DMS 273 (cell line): ENCODE measurements around the gene CFAP119.

Experiments used
- DNase-seq: peaks from one replicate; lab custom pipeline; 2025; ENCODE audit not compliant: unreplicated experiment; lab: John Stamatoyannopoulos, UW

The CFAP119 gene

DNA sequence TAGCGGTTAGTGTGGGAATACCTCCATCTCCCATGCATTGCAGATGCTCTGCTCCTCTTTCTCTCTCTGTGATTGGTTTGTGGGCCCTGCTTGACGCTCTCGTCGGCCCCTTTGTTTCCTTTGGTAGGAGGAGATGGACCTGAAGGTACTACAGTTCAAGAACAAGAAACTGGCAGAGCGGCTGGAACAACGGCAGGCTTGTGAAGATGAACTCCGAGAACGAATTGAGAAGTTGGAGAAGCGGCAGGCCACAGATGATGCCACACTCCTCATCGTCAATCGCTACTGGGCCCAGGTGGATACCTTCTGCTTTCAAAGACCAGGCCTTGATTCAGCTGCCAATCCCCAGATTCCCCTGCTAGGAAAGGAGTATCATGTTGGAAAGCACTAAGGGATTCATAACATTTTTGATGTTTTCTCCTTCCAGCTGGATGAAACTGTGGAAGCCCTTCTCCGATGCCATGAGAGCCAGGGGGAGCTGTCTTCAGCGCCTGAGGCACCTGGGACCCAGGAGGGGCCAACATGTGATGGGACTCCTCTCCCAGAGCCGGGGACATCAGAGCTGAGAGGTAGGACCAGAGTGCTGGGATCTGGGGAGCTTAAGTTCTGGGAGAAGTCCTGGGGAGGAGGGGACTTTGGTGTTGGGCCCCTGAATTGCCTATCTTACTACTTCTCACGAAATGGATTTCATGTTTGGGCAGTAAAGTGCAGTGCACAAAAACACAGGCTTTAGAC lies 1.3 kb upstream of the CFAP119 start:
- DNase-seq: no peak

DNA sequence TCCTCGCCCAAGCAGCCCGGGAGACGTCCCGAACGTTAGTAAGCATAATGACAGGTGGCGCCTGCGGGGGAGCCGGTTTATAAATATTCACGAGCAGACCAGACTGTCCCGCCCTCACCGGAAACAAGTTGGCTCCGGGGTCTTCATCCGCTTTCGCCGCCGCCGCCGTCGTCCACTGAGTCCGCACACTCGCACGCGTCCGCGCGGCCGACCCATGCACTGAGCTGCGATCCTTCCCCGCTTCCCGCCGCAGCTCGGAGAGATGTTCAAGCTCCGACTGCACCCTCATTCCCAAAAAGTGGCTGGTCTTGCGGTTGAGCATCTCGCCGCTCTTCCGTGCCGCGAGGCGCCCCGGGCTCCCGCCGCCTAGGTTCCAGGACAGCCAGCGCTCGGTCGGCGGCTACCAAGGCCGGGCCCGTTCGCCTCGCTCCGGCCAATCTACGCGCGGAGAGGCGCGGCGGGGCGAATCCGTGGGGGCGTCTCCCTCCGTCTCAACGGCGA lies 385 bp downstream of the CFAP119 start:
- peak; percentile 90 for DNase-seq

DNA sequence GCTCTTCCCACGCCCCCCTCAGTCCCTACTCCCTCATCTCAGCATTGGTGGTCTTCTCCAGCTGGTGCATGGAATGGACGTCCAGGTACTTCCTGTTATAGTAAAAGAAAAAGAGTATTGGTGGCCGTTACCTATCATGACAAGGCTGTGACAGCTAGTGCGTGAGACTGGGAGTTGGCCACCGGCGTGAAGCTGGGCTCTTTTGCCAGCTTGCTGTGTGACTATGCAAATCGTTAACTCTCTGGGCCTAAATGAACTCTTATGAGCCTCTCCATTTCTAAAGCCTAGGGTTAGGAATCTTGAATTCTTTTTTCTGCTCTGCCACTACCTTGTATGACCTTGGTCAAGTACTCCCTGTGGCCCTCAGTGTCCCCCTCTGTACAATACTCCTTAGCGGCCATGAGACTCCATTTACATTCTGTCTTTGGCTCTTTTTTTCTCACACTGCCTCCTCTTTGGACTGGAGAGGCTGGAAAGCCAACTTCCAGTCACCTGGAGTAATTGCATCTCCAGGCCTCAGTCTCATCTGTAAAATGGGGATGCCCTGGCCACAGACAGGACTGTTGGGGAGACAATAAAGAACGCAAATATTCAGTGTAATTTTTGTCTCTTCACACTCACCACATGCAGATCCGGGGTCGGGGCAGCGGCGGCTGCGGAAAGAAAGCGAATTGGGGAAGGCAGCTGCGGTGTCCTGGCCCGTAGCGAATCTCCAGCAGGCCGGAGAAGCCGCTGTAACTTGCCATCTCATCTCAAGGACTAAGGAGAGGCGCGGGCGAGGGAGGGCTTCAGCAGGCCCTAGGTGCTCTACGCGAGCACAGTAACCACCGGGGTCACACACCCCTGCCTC lies 1.1 kb downstream of the CFAP119 start:
- DNase-seq: no peak

DNA sequence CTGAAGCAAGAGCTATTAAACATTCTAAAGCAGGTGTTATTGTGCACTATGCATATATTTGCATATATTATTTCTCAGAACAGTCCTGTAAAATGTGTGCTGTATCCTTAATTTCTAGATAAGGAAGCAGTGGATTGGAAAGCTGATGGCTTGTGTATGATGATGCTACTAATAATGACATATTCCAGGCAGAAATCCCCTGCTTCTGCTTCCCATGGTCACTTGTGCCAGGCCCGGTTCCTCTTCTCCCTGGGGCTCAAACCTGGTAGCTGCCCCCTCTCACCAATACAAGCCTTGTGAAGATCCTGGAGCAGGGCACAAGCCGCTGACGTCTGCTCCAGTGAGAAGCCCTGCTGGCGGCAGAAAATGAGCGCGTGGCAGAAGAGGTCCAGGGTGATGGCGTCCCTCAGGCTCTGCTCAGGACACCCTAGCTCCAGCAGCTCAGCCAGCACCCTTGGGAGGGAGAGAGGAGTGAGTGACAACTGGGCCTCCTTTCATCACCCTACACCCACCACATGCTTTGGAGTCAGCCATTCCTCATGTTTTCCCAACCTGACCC lies 1.8 kb downstream of the CFAP119 start:
- DNase-seq: no peak

- no peak for DNase-seq
Measured at GRCh38 chr16:30758988-30759491, 2.8 kb downstream of the CFAP119 start.

- DNase-seq: no peak
Measured at GRCh38 chr16:30757316-30757715, 4.5 kb downstream of the CFAP119 start.

DNA sequence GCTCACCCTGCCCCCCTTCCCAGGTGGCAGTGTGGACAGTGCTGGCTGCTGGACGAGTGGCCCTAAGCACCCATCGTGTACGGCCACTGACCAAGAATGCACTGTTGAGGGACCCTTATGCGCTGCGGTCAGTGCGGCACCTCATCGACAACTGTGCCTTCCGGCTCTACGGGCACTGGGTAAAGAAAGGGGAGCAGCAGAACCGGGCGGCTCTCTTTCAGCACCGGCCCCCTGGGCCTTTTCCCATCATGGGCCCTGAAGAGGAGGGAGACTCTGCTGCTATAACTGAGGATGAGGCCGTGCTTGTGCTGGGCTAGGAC lies 5.1 kb downstream of the CFAP119 start:
- DNase-seq: no peak

DNA sequence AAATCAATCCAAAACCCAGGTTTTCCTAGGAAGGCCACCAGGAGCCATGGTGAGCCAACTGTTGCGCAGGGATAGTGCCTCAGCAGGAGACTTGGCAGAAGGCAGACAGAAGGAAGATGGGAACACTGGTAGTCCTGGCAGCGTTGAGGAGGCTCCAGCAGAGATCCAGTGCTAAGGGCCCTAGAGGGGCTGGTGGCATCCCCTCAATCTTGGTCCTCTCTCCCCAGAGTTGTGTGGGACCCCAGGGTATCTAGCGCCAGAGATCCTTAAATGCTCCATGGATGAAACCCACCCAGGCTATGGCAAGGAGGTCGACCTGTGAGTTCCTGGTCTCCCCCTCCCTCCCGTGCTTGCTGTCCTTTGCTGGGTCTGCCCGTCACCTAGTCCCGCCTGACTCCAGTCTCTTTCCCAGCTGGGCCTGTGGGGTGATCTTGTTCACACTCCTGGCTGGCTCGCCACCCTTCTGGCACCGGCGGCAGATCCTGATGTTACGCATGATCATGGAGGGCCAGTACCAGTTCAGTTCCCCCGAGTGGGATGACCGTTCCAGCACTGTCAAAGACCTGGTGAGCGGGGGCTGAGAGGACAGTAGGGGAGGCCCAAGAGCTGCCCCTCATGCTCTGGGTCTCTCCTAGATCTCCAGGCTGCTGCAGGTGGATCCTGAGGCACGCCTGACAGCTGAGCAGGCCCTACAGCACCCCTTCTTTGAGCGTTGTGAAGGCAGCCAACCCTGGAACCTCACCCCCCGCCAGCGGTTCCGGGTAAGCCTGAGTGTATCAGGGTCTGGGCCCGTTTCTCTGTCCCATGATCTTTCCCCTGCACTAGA lies 5.7 kb downstream of the CFAP119 start:
- no peak for DNase-seq

- DNase-seq: no peak
Measured at GRCh38 chr16:30753596-30753995, 8.3 kb downstream of the CFAP119 start.

DNA sequence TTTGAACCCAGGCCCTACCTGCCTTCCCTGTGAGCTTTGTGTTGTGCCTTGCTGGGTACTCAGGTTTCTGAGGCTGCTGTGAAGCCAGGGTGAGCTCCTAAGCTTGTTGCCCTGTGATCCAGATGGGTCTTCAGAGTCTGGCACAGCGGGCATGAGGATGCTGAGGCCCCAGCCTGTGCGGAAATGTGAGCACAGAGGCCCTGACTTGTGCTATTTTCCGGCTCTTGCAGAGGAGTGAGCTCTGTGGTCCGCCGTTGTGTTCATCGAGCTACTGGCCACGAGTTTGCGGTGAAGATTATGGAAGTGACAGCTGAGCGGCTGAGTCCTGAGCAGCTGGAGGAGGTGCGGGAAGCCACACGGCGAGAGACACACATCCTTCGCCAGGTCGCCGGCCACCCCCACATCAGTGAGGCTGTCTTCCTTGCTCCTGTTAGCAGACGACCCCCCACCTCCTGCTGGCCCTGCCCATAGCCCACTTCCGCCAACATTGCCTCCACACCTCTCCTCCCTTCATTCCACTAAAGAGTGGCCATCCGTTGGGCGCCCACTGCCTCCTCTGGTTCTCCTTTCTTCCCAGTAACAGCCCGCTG lies 10.9 kb downstream of the CFAP119 start:
- no peak for DNase-seq

- no peak for DNase-seq
Measured at GRCh38 chr16:30750201-30750600, 11.7 kb downstream of the CFAP119 start.

GRCh38 chr16:30748634-30749445 lies 13.0 kb downstream of the CFAP119 start:
- peak; percentile 58 for DNase-seq

DNA sequence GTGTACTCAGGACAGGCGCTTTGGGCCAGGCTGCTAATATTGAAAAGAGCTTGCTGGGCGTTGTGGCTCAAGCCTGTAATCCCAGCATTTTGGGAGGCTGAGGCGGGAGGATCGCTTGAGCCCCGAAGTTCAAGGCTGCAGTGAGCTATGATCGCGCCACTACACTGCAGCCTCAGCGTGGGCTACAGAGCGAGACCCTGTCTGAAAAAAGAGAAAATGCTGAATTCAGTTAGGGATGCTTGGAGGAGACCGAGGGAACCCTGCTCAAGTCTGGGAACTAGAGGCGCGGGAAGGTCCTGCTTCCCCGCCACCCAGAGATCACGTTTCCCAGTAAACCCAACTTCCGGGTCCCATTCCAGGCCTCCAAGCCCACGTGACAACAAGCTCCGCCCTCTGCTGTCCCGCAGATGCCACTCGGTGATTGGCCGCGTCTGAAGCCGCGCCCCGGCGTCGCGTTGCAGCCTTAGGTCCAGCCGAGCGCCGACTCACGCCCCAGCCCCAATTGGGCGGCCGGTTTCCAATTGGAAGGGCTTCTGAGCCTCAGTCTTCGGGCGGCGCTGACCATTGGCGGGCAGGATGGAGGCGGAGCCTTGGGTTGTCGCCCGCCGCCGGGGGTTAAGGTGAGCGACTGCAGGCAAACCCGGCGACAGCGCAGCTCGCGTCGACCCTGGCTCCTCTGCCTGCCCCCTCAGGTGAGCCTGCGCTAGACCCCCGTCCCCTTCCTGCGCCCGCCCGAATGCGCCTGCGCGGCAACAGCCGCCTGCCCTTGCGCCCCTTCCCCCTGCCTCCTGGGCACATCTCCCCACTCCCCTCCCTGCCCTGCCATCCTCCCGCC lies 13.8 kb downstream of the CFAP119 start, which contains the start of gene PHKG2:
Gene PHKG2, plus strand, starts transcription at position 627 of the 835 bp plus-strand sequence. CDS start 396 bp downstream, outside the sequence.
- peak; percentile 100 for DNase-seq

- DNase-seq: no peak
Measured at GRCh38 chr16:30747331-30747730, 14.5 kb downstream of the CFAP119 start.

DNA sequence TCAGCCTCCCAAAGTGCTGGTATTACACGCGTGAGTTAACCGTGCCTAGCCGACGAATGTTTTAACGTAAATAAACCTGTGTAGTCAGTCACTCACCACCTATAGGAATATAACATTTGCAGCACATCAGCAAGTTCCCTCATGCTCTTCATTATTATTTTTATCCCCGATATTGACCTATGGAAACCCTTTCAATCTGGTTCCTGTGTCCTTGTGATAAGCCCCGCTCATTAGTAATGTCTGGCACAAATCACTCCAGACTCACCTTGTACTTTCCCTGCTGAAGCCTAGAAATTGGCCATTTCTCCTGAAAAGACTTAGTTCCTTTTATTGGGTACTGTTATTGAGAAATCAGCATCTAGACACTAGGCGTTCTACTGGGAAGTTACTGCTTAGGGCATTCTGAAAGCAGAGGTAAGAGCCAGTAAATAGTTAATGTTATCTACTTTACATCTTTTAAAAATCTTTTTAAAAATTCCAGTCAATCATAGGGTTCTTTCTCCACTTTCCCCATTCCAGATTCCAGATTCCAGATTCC lies 15.2 kb downstream of the CFAP119 start:
- DNase-seq: no peak

DNA sequence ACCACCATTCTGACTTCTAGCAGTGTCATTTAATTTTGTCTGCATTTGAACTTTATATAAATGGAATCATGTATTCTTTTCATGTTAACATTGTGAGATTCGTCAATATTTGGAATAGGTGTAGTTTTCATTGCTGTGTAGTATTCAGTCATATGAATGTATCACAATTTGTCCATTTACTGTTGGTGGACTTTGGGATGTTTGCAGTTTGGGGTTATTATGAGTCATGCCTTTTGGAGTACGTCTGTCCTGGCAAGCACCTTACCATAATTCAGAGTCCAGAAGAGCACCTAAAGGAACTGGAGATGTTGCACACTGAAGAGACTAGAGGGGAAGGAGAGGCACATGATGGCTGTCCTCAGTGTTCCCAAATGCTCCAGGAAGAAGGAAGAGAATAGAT lies 16.8 kb downstream of the CFAP119 start:
- DNase-seq: no peak

DNA sequence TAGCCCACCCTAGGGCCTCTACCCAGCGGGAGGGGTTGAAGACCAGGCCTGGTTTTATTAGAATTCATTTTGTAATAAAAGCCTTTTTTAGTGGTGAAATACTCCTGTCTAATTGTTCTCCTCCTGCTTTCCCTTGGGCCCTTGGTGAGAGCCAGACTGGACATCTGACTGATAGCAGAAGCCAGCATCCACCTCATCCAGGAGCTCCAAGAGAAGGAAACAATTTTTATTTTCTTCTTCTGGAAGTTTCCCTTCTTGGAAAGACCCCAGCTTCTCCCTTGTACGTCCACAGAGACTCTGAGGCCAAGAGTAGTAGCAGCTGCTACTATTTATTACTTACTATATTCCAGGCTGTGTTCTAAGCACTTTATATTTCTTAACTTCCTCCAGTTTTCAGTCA lies 17.7 kb downstream of the CFAP119 start:
- no peak for DNase-seq

DNA sequence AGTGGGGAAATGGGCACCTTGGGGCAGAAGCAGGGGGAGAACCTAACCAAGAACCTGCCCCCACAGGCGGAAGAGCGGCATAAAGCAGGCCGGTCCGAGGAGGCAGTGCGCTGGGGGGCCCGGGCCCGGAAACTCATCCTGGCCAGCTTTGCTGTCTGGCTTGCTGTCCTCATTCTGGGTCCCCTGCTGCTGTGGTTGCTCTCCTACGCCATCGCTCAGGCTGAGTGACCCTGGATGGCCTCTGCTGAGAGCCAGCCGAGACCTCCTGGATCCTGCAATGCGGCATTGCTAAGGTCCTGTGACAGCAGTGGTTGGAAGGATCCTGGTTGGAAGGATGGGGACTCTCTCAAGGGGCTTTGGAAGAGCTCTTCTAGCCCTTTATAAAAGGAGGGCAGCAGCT lies 18.1 kb downstream of the CFAP119 start:
- no peak for DNase-seq
